NK-92 (cell line): ENCODE measurements around the gene MAD1L1.

ENCODE experiments used
- DNase-seq: peaks from one replicate; lab custom pipeline; 2025; ENCODE audit not compliant: unreplicated experiment; lab: John Stamatoyannopoulos, UW

MAD1L1 gene

DNA sequence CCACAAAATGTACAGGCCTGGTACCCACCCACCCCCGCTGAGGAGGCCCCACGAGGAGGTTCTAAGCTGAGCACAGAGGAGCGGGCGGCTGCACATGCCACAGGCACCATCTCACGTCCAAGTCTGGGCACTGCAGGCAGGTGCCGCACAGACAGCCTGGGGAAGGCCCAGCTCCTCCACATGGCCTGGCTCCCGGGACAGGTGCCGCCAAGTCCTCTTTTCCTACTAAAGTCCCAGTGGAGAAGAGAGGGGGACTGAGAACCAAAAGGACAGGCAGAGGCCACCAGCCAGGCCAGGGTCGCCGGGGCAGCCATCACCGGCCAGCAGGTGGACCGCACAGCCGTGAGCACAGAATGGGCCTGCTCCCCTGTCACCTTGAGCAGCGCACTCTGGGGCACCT is 91.1 kb downstream of the MAD1L1 start:
- no peak for DNase-seq

DNA sequence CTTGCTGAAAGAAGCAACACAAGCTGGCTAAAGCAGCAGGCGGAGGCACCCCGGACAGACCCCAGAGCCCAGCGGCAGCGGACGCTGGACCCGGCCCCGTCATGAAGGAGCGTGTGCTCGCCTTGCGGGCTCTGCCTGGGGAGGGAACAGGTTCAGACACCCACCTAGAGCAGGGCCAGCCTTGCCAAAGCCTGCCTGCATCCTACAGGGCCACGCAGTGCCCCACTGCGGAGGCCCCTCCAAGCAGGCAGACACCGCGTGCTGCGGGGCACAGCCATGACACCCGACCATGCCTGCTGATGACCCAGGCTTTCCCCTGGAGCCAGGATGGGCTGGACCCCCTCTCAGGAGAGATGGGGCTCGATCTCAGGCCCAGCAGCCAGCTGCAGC is 91.7 kb downstream of the MAD1L1 start:
- DNase-seq: no peak

- DNase-seq: no peak
Observed at GRCh38 chr7:2140216-2141020, 92.3 kb downstream of the MAD1L1 start.

- DNase-seq: no peak
Observed at GRCh38 chr7:2139004-2139699, 93.6 kb downstream of the MAD1L1 start.

DNA sequence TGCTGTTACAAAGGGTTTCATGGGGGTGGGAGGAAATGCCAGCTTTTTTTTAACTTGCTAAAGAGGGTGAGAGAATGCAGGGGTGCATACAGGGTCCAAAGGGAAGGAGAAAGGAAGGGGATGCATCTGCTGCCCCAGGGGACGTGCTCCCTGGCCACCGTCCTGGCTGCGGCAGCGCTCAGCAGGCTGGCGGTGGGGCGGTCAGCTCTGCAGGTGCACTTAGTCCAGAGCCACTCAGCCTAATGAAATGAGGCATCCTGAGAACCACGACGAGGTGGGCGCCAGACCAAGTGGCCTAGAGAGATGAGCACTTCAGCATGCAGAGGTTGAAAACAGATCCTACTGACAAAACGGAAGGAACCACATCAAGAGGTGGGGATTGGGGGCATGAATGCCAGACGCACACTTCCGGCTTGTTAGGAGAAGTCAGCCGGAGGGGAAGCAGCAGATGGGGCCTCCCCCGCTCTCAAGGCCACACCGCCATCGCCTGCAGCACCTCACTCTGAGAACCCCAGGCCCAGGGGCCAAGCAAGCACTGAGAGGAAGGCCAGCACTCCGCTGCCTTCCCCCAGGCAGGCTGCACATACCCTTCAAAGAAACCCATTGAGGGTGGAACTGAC is 94.5 kb downstream of the MAD1L1 start:
- no peak for DNase-seq

GRCh38 chr7:2134740-2135139 is 98.0 kb downstream of the MAD1L1 start:
- DNase-seq: no peak

DNA sequence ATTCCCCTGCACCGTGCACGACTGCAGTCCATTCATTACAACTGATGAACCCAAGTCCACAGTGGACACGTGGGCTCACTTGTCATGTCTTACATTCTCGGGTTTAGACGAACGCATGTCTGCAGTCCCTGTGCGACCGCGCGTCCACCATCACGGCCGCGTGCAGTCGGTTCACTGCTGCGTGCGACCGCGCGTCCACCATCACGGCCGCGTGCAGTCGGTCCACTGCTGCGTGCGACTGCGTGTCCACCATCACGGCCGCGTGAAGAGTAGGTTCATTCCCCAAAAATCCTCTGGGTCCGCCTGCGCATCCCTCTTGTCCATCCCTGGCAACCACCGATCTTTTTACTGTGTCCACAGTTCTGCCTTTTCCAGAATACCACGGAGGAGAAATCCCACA is 100.5 kb downstream of the MAD1L1 start:
- DNase-seq: no peak

DNA sequence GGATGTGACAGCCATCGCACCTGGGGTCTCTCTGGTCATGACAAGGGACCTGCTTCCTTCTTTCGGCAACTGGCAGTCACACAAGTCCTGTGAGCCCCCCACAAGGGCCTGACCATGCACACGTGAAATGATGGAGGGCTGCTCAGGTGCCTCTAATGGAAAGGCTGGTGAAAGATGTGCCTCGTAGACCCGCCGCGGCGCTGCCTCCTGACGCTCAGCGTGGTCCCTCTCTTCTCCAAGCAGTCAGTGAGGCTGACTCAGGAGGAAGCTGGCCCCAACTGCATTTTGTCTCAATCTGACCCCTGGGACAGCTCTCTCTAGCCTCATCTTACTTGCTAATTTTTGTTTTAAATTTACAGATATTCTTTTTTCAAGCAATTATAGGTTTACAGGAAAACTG is 100.9 kb downstream of the MAD1L1 start:
- no peak for DNase-seq

DNA sequence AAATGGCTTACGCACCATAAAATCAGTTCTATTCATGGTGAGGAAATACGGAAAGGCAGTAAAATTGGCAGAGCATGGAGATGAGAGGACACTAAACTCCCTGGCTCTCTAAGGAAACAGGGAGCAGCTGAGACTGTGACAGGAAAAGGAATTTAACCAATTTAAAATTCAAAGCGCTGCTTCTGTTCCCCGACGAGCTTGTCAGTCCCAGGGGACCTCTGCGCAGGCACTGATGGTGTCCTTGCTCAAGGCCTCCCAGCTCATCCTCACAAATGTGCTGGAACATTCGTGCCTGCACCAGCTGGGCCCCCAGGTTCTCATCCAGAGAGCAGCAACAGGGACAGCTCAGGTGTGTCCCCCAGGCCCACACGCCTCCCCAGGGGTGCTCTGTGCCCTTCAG is 101.4 kb downstream of the MAD1L1 start:
- no peak for DNase-seq

- no peak for DNase-seq
Observed at GRCh38 chr7:2130096-2130375, 102.7 kb downstream of the MAD1L1 start.

DNA sequence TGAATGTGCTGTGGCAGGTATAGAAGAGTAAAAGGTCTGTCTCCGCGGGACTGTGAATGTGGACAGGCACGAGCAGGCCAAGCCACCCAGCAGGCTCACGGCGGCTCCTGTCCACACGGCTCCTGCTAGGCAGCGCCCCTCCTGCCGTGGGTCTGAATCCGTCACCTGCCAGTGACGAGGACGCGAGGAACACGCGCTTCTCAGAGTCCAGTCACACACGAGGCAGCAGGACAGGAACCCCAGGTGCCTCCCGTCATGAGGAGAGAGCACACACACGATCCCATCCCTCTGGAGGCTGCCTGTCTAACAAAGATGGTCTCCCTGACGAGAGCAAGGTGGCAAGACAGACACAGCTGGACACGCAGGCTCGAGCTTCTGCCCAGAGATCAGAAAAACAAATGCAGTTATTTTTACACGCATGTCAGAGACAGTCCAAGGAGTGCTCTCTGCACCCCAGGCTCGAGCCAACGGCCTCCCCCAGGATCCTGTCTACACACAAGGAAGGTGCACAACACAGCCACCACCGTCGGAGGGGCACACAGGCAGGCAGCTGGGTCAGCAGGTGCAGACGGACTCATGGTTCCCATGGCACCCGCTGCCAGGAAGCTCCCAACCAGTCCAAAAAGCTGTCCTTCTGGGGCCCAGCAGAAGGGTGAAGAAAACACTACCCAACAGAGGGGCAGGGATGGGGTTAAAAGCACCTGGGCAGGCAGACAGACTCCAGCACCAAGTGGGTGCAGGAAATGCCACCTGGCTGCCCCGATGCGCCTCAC is 103.2 kb downstream of the MAD1L1 start:
- DNase-seq: no peak

GRCh38 chr7:2128601-2129322 is 104.0 kb downstream of the MAD1L1 start:
- no peak for DNase-seq

DNA sequence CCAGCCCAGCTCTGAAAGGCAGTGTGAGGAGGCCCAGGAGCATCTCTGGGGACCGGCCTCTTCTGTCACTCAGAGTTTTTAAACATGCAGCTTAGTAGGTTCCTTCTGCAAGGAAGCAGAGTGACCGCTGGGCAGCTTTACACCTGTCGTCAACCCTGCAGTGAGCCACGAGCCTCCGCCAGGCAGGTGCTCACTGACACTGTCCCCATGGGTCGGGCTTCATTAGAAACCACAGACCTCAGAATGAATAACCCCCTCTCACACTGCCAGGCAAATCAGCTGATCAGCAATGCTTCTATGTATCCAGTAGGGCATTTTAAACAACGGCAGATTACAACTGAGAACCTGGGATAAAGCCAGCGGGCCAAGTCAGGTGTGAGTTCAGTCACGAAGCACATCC is 106.1 kb downstream of the MAD1L1 start:
- DNase-seq: no peak

- no peak for DNase-seq
Observed at GRCh38 chr7:2125931-2126330, 106.8 kb downstream of the MAD1L1 start.

DNA sequence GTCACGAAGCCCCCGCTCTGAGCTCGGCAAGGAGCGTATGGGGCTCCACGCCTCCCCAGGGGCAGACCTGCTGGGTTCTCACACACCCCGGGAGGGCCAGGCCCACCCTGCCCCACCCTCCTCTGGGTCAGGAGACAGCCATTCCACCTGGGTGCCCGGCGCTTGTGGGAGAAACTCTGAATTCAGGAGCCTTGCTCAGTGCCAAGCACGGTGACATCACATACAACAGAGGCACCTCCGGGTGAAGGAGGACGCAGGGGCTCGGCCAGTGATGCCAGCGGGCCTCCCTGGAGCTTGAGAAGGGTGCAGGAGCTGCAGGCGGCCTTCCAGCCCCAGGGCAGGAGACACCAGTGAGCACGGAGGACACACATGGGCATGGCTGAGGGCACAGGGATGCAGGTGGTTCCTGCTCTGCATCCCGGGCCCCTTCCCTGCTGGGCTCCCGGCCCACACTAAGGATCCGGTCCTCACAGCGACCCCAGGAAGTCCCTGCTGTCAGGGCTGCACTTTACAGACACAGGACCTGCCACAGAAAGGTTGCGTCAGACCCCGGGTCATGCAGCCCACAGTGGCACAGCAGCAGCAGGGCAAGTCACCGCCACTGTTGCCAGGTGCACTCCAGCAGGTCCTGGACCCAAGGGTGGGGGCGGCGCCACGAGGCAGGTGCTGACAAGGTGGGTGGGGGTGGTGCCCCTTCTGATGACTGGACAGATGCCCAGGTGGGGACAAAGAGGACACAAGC is 108.0 kb downstream of the MAD1L1 start:
- DNase-seq: no peak

DNA sequence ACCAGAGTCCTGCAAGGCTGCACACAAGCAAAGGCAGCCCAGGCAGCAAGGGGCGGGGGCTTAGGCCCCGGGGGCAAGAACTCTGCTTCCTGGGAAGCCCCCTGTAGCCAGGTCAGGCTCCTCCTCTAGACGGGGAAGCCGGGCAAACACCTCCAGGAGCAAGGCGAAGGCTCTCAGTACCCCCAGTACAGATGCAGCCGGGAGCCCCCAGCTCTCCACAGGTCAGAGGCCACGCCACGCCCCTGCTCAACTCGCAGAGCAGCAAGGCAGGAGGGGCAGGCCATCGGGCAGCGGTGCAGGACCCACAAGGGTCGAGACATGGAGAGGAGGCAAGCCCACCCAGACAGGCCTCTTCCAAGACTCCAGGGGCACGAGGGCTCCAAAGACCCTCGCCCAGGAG is 108.8 kb downstream of the MAD1L1 start:
- no peak for DNase-seq

DNA sequence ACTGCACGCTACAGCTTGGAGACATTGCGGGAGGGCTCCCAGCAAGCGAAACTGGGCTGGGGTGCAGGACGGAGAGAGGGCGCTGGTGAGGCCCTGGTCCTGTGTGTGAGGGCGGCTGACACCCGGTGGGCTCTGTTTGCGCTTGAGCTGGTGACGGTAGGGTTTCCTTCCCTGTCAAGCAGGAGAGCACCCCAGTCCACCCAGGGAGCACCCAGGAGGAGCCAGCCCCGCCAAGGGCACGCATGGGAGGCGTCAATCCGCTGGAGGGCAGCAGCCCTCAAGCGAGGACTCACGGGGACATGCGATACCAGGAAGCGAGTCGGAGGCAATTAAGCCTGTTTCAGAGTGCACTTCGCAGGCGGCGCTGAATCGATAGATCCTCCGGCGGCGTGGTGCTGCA is 109.4 kb downstream of the MAD1L1 start:
- DNase-seq: no peak

DNA sequence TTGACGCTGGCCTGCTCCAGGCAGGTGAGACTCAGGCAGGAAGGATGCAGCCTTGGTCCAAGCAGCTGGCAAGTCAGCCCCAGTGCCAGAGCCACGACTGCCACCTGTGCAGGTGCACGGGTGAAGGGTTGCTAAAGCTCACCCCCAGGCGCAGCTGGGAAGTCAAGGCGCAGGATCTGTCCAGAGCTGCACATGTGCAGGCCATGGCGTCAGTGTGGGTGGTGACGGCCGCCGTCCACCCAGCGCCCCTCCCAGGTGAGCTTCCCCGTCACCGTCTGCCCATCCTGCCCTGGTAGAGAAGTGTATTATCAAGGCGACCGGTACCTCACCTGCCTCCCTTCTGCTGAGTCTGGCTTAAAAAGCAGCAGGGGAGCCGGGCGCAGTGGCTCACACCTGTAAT is 110.1 kb downstream of the MAD1L1 start:
- no peak for DNase-seq

- no peak for DNase-seq
Observed at GRCh38 chr7:2120841-2121830, 111.6 kb downstream of the MAD1L1 start.
